H9 (cell line): ENCODE data around the gene CNTFR. TPM values are rescaled to one million over a fixed set of nuclear protein-coding genes. Genes with fewer than 3 reads are reported as not detected.
A peak's percentile ranks its signal among the peaks of the same experiment; 100 is the strongest.

ENCODE experiments used
- DNase-seq: peaks from one replicate; pipeline ENCODE4 v3.0.0-alpha.2; 2017
- H2AFZ ChIP-seq: one replicate; pipeline ENCODE4 v1.6.1; 2013; ENCODE audit warnings: mild to moderate bottlenecking, low read length, control low read depth, moderate library complexity
- H2AK5ac ChIP-seq: 2 replicates; pipeline ENCODE4 v1.6.1; 2013; ENCODE audit warnings: low read length, control low read depth, mixed read lengths; ENCODE audit not compliant: insufficient read length
- H2BK120ac ChIP-seq: one replicate; pipeline ENCODE4 v1.6.1; 2013; ENCODE audit warnings: low read depth, mild to moderate bottlenecking, low read length, control low read depth, inconsistent platforms; ENCODE audit not compliant: poor library complexity, severe bottlenecking
- H2BK12ac ChIP-seq: 2 replicates; pipeline ENCODE4 v1.6.1; 2013; ENCODE audit warnings: low read length, control low read depth, mixed read lengths, low read depth; ENCODE audit not compliant: insufficient read length
- H2BK15ac ChIP-seq: 2 replicates; pipeline ENCODE4 v1.6.1; 2013; ENCODE audit warnings: low read depth, low read length, control low read depth
- H2BK20ac ChIP-seq: one replicate; pipeline ENCODE4 v1.6.1; 2013; ENCODE audit warnings: low read depth, mild to moderate bottlenecking, low read length, control low read depth, inconsistent platforms; ENCODE audit not compliant: poor library complexity, severe bottlenecking
- H2BK5ac ChIP-seq: 2 replicates; pipeline ENCODE4 v1.6.1; 2013; ENCODE audit warnings: low read length, control low read depth, mixed read lengths; ENCODE audit not compliant: insufficient read length
- H3K14ac ChIP-seq: 2 replicates; pipeline ENCODE4 v1.6.1; 2013; ENCODE audit warnings: low read length, control low read depth; ENCODE audit not compliant: insufficient read depth
- H3K18ac ChIP-seq: 2 replicates; pipeline ENCODE4 v1.6.1; 2013; ENCODE audit warnings: low read depth, mild to moderate bottlenecking, mixed read lengths, low read length, control low read depth; ENCODE audit not compliant: insufficient read length
- H3K23ac ChIP-seq: 2 replicates; pipeline ENCODE4 v1.6.1; 2013; ENCODE audit warnings: low read length, control low read depth, mixed read lengths, low read depth; ENCODE audit not compliant: insufficient read length
- H3K23me2 ChIP-seq: 2 replicates; pipeline ENCODE4 v1.6.1; 2013; ENCODE audit warnings: low read depth, mild to moderate bottlenecking, mixed read lengths, low read length, control low read depth; ENCODE audit not compliant: insufficient read length, poor library complexity, severe bottlenecking
- H3K27ac ChIP-seq: 2 replicates; pipeline ENCODE4 v1.5.1; 2013; ENCODE audit warnings: low read length, control low read depth, mixed read lengths, low read depth; ENCODE audit not compliant: insufficient read length
- H3K27me3 ChIP-seq: 2 replicates; pipeline ENCODE4 v1.6.1; 2013; ENCODE audit warnings: low read length, control low read depth, inconsistent platforms; ENCODE audit not compliant: insufficient read depth
- H3K4ac ChIP-seq: 2 replicates; pipeline ENCODE4 v1.6.1; 2013; ENCODE audit warnings: low read depth, mild to moderate bottlenecking, control low read depth, inconsistent platforms, low read length, moderate library complexity
- H3K4me1 ChIP-seq: 2 replicates; pipeline ENCODE4 v1.6.1; 2013; ENCODE audit warnings: low read length, control low read depth, inconsistent platforms; ENCODE audit not compliant: insufficient read depth
- H3K4me2 ChIP-seq: 2 replicates; pipeline ENCODE4 v1.6.1; 2013; ENCODE audit warnings: low read length, control low read depth, mixed read lengths; ENCODE audit not compliant: insufficient read length, insufficient read depth
- H3K56ac ChIP-seq: 2 replicates; pipeline ENCODE4 v1.6.1; 2013; ENCODE audit warnings: low read depth, mild to moderate bottlenecking, mixed read lengths, low read length, control low read depth; ENCODE audit not compliant: insufficient read length
- H3K79me1 ChIP-seq: 2 replicates; pipeline ENCODE4 v1.6.1; 2013; ENCODE audit warnings: low read depth, mild to moderate bottlenecking, moderate library complexity, low read length, control low read depth, inconsistent platforms; ENCODE audit not compliant: insufficient read depth, poor library complexity, severe bottlenecking
- H3K79me2 ChIP-seq: 2 replicates; pipeline ENCODE4 v1.6.1; 2013; ENCODE audit warnings: low read length, control low read depth, inconsistent platforms; ENCODE audit not compliant: insufficient read depth
- H3K9ac ChIP-seq: 2 replicates; pipeline ENCODE4 v1.6.1; 2013; ENCODE audit warnings: low read length, control low read depth, mixed read lengths; ENCODE audit not compliant: insufficient read length; ENCODE audit errors: extremely low read depth
- H3K9me3 ChIP-seq: one replicate; pipeline ENCODE4 v1.6.1; 2013; ENCODE audit warnings: low read depth, low read length, inconsistent platforms; ENCODE audit not compliant: control insufficient read depth
- H3T11ph ChIP-seq: one replicate; pipeline ENCODE4 v1.6.1; 2013; ENCODE audit warnings: mild to moderate bottlenecking, low read length, control low read depth, inconsistent platforms
- H4K20me1 ChIP-seq: one replicate; pipeline ENCODE4 v1.6.1; 2013; ENCODE audit not compliant: control insufficient read depth, insufficient read length, insufficient read depth
- H4K5ac ChIP-seq: 2 replicates; pipeline ENCODE4 v1.6.1; 2013; ENCODE audit warnings: low read depth, mild to moderate bottlenecking, mixed read lengths, low read length, control low read depth; ENCODE audit not compliant: insufficient read length
- H4K8ac ChIP-seq: replicated peaks from 2 replicates; pipeline ENCODE4 v1.6.1; 2013; ENCODE audit warnings: low read length, control low read depth, mixed read lengths, low read depth; ENCODE audit not compliant: insufficient read length
- H4K91ac ChIP-seq: 2 replicates; pipeline ENCODE4 v1.6.1; 2013; ENCODE audit warnings: low read depth, mild to moderate bottlenecking, moderate library complexity, mixed read lengths, low read length, control low read depth; ENCODE audit not compliant: insufficient read length
- H3K27ac Mint-ChIP-seq, 3 experiments: 2 replicates in 2 of 3; 3 replicates in 1 of 3; pipeline ENCODE4 v1.8.0; 2020 to 2021; ENCODE audit warnings: mixed read lengths in 3 of 3, mild to moderate bottlenecking in 1 of 3, moderate library complexity in 1 of 3
- H3K27me3 Mint-ChIP-seq: 2 replicates; pipeline ENCODE4 v1.8.0; 2021; ENCODE audit warnings: low read depth, mild to moderate bottlenecking, moderate library complexity, mixed read lengths
- H3K36me3 Mint-ChIP-seq, 3 experiments: 2 replicates in 2 of 3; 3 replicates in 1 of 3; pipeline ENCODE4 v1.8.0; 2020 to 2021; ENCODE audit warnings: low read depth in 3 of 3, mixed read lengths in 3 of 3; ENCODE audit not compliant: insufficient read depth in 1 of 3
- H3K4me1 Mint-ChIP-seq, 2 experiments: 2 replicates each; pipeline ENCODE4 v1.8.0; 2020; ENCODE audit warnings: mixed read lengths in 2 of 2
- H3K4me3 Mint-ChIP-seq, 2 experiments: 2 replicates in 1 of 2; 3 replicates in 1 of 2; pipeline ENCODE4 v1.8.0; 2020 to 2021; ENCODE audit warnings: mild to moderate bottlenecking in 2 of 2, mixed read lengths in 2 of 2, moderate library complexity in 1 of 2
- H3K9me3 Mint-ChIP-seq, 2 experiments: 2 replicates in 1 of 2; 3 replicates in 1 of 2; pipeline ENCODE4 v1.8.0; 2020; ENCODE audit warnings: mild to moderate bottlenecking in 2 of 2, mixed read lengths in 2 of 2, moderate library complexity in 1 of 2
- CTCF ChIP-seq: fragments of 200-600 bp; sonication (generic); conservative IDR thresholded peaks from 3 replicates; pipeline ENCODE4 v1.8.0; 2021; ENCODE audit warnings: antibody characterized with exemption, mild to moderate bottlenecking
- WGBS: extraction: QIAGEN DNeasy Blood & Tissue Kit; methylation state at CpG from one replicate; pipeline ENCODE4 v1.1.7; 2013; ENCODE audit warnings: missing lambda C conversion rate, low lambda C conversion rate, mixed read lengths; ENCODE audit not compliant: insufficient read length; ENCODE audit errors: extremely low coverage; 5-methylcytosine and 5-hydroxymethylcytosine counted together
- total RNA-seq: library from RNA; stranded (reverse); gene quantifications from 2 replicates; pipeline ENCODE4 v1.2.1, GENCODE V29; 2021

Gene CNTFR
- total RNA-seq, 1 experiment from 2014 or later: 0.55 TPM

- Histone ChIP-seq H3T11ph (no peak overlapping the region), H4K5ac (no peak overlapping the region), H3K4ac (no peak overlapping the region), H3K27ac (no peak overlapping the region), H4K91ac (no peak overlapping the region), H2AK5ac (no peak overlapping the region), H2BK120ac (no peak overlapping the region), H3K9me3 (no peaks in the 10 kb centered on the region), H3K4me2 (peak overlapping the region; percentile 53), H3K79me1 (no peaks in the 10 kb centered on the region), H4K20me1 (peaks cover 7% of the 10 kb centered on the region), H2BK20ac (no peak overlapping the region), H2BK12ac (no peak overlapping the region), H3K79me2 (no peaks in the 10 kb centered on the region), H3K4me1 (peaks cover 12% of the 10 kb centered on the region; the same call in 1 of the 2 replicates), H3K9ac (no peak overlapping the region), H3K23ac (no peak overlapping the region), H2AFZ (no peak overlapping the region), H3K56ac (no peak overlapping the region), H3K27me3 (peaks cover 87% of the 10 kb centered on the region), H3K18ac (no peak overlapping the region), H4K8ac (no peak overlapping the region), H2BK15ac (no peak overlapping the region), H3K23me2 (peaks cover 21% of the 10 kb centered on the region), H2BK5ac (no peak overlapping the region), H3K14ac (no peak overlapping the region; the same call in 1 of the 2 replicates)
- Mint-ChIP-seq H3K4me3 (peak overlapping the region; percentile 59 to 83), H3K9me3 (no peaks in the 10 kb centered on the region; a peak in 2 of 5 replicates), H3K4me1 (peaks cover 40 to 52% of the 10 kb centered on the region in 2 experiments), H3K27me3 (peaks cover 100% of the 10 kb centered on the region), H3K27ac (no peak overlapping the region), H3K36me3 (peaks cover 0 to 2% (median 0%) of the 10 kb centered on the region in 3 experiments; a peak in 1 of 7 replicates)
- no peak for DNase-seq
- no peak for TF ChIP-seq CTCF
- WGBS: no CpG with 5 or more reads among the region's 86 CpGs
Observed at GRCh38 chr9:34588671-34589635, 571 bp downstream of the CNTFR start.
